Lung (tissue), 12 donors: ENCODE results near the gene GOLT1A. TPM values are rescaled to one million over a fixed set of nuclear protein-coding genes. Genes with fewer than 3 reads are reported as not detected.

ENCODE experiments used
- ATAC-seq: fragments of 200-7000 bp; cut with Tn5 transposase; one replicate; pipeline ENCODE4 v1.9.1; 2020; ENCODE audit warnings: moderate number of reproducible peaks; ENCODE audit not compliant: insufficient read depth, low FRiP score
- DNase-seq, 3 donors: peaks; one replicate each; pipeline ENCODE4 v3.0.0-alpha.2; 2013 to 2017
- H3K27ac ChIP-seq, 2 donors: one replicate each; pipeline ENCODE4 v1.5.1; 2013; ENCODE audit warnings: mild to moderate bottlenecking in 2 of 2, moderate library complexity in 2 of 2, control low read depth in 1 of 2, inconsistent platforms in 1 of 2, low read depth in 1 of 2, low read length in 1 of 2
- H3K27me3 ChIP-seq, 3 donors: one replicate each; pipeline ENCODE4 v1.5.1; 2013; ENCODE audit warnings: low read length in 2 of 3; ENCODE audit not compliant: control insufficient read depth in 3 of 3, insufficient read depth in 3 of 3
- H3K36me3 ChIP-seq, 4 donors: one replicate each; pipeline ENCODE4 v1.5.1; 2013; ENCODE audit warnings: low read length in 4 of 4, mild to moderate bottlenecking in 1 of 4, moderate library complexity in 1 of 4; ENCODE audit not compliant: control insufficient read depth in 4 of 4, insufficient read depth in 4 of 4
- H3K4me1 ChIP-seq, 5 donors: one replicate each; pipeline ENCODE4 v1.5.1; 2013; ENCODE audit warnings: low read length in 5 of 5, mild to moderate bottlenecking in 2 of 5, moderate library complexity in 1 of 5; ENCODE audit not compliant: control insufficient read depth in 5 of 5, insufficient read depth in 5 of 5
- H3K4me3 ChIP-seq: one replicate; pipeline ENCODE4 v1.5.1; 2013; ENCODE audit warnings: mild to moderate bottlenecking, control low read depth, moderate library complexity
- H3K9ac ChIP-seq, 2 donors: one replicate each; pipeline ENCODE4 v1.5.1; 2013; ENCODE audit warnings: low read length in 2 of 2, control low read depth in 1 of 2; ENCODE audit not compliant: insufficient read depth in 1 of 2
- H3K9me3 ChIP-seq, 4 donors: one replicate each; pipeline ENCODE4 v1.5.1; 2013; ENCODE audit warnings: low read length in 3 of 4, mild to moderate bottlenecking in 1 of 4, moderate library complexity in 1 of 4; ENCODE audit not compliant: control insufficient read depth in 4 of 4, insufficient read depth in 3 of 4
- WGBS, 2 donors: extraction: QIAGEN DNeasy Blood & Tissue Kit; methylation state at CpG; one replicate each; pipeline ENCODE4 v1.1.7; 2013; 5-methylcytosine and 5-hydroxymethylcytosine counted together
- polyA plus RNA-seq, 2 donors: library from polyadenylated mRNA; stranded (reverse); fragments of 200-250 nt; gene quantifications; one replicate each; pipeline ENCODE4 v1.2.1, GENCODE V29; 2013
- total RNA-seq, 2 donors: library from RNA; depleted of rRNA in 1 of 2; stranded (reverse); fragments of >200 nt in 1 of 2; gene quantifications; one replicate each; pipeline ENCODE4 v1.2.1, GENCODE V29; 2014 to 2021
- TF ChIP-seq, protein P1 (sequence below): IDR thresholded peaks from 2 replicates; pipeline ENCODE4 v1.5.1; 2012; ENCODE audit warnings: mild to moderate bottlenecking; ENCODE audit errors: control extremely low read depth, extremely low read depth
- donor health status: control.
- donor health status: control.
- donor health status: Bipolar disorder and iron deficiency.
- donor health status: healthy.
- donor health status: DM: yes; HTN: yes; CAD: no.

The GOLT1A gene
- total and polyA plus RNA-seq, 4 donors, result 4.1 to 23.8 (median 7.7) TPM

DNA sequence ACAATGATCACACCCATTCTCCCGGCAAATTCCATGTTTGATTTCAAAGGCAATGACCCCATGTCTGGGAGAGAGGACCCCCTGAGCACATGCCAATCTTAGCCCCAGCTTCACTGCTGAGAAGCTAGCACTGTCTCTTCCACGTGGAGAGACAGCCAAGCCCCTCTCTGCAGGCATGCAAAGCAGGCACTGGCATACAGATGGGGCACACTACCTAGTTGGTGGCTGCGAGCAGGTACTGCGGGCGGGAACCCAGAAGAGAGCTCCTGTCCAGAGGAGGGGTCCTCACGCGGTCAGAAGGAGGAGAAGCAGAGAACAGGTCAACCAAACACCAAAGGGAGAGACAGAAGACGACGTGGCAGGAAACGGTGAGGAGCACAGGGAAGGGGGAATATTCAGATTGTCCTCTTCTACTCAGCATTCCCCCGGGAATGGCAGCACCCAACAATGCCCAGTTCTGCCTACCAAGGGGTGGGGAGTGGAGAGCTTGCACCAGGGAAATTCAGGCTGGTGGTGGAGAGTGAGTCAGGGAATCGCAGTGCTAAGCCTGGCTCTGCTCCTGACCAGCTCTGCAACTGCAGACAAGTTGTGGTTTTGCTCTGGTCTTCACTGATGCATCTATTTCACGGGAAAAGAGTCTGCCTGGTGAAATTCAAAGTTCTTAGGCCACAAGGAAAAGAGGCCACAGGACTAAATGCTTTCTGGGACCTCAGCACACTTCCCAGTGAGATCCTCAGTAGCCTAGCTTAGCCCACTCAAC, 48.1 kb upstream of the GOLT1A start:
- Histone ChIP-seq H3K4me1 (peaks cover 0 to 13% (median 7%) of the 10 kb centered on the region in 5 donors), H3K27me3 (no peaks in the 10 kb centered on the region), H3K4me3 (no peak overlapping the region), H3K9ac (no peak overlapping the region), H3K9me3 (no peaks in the 10 kb centered on the region), H3K27ac (no peak overlapping the region), H3K36me3 (no peaks in the 10 kb centered on the region)
- TF ChIP-seq, protein P1, sequence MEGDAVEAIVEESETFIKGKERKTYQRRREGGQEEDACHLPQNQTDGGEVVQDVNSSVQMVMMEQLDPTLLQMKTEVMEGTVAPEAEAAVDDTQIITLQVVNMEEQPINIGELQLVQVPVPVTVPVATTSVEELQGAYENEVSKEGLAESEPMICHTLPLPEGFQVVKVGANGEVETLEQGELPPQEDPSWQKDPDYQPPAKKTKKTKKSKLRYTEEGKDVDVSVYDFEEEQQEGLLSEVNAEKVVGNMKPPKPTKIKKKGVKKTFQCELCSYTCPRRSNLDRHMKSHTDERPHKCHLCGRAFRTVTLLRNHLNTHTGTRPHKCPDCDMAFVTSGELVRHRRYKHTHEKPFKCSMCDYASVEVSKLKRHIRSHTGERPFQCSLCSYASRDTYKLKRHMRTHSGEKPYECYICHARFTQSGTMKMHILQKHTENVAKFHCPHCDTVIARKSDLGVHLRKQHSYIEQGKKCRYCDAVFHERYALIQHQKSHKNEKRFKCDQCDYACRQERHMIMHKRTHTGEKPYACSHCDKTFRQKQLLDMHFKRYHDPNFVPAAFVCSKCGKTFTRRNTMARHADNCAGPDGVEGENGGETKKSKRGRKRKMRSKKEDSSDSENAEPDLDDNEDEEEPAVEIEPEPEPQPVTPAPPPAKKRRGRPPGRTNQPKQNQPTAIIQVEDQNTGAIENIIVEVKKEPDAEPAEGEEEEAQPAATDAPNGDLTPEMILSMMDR, result no peak
- ATAC-seq, result no peak
- 80 to 89% methylated on average over 13 of the region's 13 CpGs for WGBS, 2 donors
- no peak for DNase-seq

DNA sequence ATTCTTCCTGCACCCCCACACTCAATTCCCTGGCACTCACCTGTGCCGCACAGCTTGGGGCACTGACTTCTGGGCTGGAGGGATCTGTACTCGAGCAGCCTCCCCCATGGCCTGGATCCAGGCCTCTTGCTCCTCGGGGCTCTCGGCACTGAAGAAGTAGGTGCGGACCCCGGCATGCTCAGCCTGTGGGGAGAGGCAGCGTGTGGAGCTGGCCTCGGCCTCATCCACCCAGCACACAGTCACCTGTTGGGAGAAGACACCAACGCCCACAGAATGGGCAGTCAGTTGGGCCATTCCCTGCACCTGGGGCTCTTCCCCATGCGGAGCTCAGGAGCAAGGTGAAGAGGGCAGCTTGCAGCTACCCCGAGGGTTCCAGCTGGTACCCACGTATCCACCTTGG, 47.5 kb upstream of the GOLT1A start:
- WGBS, 2 donors, result 94 to 98% methylated on average over 12 of the region's 12 CpGs
- no peak for DNase-seq
- H3K4me3 ChIP-seq, result no peak overlapping the region
- no peak for ATAC-seq
- H3K27ac ChIP-seq, result no peak overlapping the region
- no peaks in the 10 kb centered on the region for H3K27me3 ChIP-seq
- peaks cover 0 to 3% (median 0%) of the 10 kb centered on the region in 4 donors for H3K36me3 ChIP-seq
- no peaks in the 10 kb centered on the region for H3K9me3 ChIP-seq
- TF ChIP-seq, protein P1, result no peak
- peaks cover 0 to 11% (median 5%) of the 10 kb centered on the region in 5 donors for H3K4me1 ChIP-seq
- H3K9ac ChIP-seq, result no peak overlapping the region

DNA sequence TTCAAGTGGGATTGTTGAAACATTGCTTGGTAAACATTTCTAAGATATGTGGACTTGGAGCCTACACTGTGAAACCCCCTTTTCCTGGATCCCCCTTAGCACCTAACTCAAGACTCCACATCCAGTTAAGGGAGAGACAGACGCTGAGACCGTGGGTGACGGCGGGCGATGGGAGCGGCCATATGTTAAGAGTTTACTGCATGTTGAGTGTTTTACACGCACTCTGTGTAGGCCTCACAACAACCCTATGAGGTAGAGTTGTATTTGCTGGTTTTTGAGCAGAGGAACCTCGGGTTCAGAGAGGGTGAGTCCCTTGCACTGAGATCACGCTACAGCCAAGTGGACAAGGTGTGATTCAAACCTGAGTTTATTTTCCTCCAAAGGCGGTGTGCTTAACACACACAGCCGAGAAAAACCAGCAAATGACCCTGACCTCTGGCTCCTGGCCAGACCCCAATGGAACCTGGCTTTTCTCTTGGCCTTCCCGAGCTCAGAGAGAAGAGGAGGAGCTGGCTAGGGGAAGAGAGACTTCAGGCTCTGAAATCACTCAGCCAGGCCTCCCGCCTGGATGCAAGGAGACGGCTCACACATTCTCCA, 46.9 kb upstream of the GOLT1A start:
- H3K4me1 ChIP-seq, result peaks cover 0 to 8% (median 0%) of the 10 kb centered on the region in 5 donors
- no peak overlapping the region for H3K27ac ChIP-seq
- no peak overlapping the region for H3K4me3 ChIP-seq
- TF ChIP-seq, protein P1, result no peak
- H3K9ac ChIP-seq, result no peak overlapping the region
- 89 to 96% methylated on average over 14 of the region's 14 CpGs for WGBS, 2 donors
- ATAC-seq (no peak), DNase-seq (no peak)
- no peaks in the 10 kb centered on the region for H3K9me3 ChIP-seq
- H3K36me3 ChIP-seq, result peaks cover 0 to 3% (median 0%) of the 10 kb centered on the region in 4 donors
- H3K27me3 ChIP-seq, result no peaks in the 10 kb centered on the region
